ENCODE measurements around the gene PAXIP1.

GRCh38 chr7:154946166-154946565 is 56.8 kb downstream of the PAXIP1 start:
- TF ChIP-seq, protein P1, sequence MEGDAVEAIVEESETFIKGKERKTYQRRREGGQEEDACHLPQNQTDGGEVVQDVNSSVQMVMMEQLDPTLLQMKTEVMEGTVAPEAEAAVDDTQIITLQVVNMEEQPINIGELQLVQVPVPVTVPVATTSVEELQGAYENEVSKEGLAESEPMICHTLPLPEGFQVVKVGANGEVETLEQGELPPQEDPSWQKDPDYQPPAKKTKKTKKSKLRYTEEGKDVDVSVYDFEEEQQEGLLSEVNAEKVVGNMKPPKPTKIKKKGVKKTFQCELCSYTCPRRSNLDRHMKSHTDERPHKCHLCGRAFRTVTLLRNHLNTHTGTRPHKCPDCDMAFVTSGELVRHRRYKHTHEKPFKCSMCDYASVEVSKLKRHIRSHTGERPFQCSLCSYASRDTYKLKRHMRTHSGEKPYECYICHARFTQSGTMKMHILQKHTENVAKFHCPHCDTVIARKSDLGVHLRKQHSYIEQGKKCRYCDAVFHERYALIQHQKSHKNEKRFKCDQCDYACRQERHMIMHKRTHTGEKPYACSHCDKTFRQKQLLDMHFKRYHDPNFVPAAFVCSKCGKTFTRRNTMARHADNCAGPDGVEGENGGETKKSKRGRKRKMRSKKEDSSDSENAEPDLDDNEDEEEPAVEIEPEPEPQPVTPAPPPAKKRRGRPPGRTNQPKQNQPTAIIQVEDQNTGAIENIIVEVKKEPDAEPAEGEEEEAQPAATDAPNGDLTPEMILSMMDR (IDR thresholded peaks at IDR 0.05), result no peak
- TF ChIP-seq POLR2A (IDR thresholded peaks at IDR 0.05), result no peak
- no peak for TF ChIP-seq EP300 (IDR thresholded peaks at IDR 0.05)

Measured in tibial nerve (tissue), 4 donors.